ENCODE measurements around the gene CPSF3.

DNA sequence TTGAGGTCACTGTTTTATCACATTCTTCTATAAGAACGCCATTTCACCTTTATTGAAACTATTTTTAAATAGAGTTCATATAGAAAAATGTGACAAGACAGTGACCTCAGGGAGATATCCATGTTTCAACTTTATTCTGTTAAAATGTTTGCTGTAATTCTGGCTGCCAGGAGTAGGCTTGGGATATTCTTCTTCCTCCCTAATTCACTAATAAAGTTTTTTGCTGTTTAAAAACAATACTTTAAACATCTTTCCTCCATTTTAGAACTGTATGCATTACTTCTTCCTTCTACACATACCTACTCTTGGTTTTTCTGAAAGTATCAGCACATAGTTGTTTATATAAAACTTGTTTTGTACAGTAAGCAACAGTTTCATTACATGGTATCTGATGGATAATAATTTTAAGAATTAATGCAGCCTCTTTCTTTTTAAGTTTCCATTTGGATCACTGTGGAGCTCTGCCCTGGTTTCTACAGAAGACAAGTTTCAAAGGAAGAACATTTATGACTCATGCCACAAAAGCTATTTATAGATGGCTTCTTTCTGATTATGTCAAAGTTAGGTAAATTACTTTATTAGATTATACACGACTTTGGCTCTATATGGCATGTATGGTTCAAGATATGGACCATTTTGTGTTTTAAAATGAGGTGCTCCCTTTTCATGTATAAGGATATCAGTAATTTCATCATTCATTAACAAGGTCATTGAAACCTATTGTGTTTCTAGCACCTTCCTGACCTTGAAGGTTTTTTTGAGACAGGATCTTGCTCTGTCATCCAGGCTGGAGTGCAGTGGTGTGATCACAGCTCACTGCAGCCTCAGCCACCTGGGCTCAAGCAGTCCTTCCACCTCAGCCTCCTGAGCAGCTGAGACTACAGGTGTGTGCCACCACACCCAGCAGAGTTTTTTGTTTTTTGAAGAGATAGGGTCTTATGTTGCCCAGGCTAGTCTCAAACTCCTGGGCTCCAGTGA is 7.2 kb downstream of the CPSF3 start:
- TF ChIP-seq, protein P1, sequence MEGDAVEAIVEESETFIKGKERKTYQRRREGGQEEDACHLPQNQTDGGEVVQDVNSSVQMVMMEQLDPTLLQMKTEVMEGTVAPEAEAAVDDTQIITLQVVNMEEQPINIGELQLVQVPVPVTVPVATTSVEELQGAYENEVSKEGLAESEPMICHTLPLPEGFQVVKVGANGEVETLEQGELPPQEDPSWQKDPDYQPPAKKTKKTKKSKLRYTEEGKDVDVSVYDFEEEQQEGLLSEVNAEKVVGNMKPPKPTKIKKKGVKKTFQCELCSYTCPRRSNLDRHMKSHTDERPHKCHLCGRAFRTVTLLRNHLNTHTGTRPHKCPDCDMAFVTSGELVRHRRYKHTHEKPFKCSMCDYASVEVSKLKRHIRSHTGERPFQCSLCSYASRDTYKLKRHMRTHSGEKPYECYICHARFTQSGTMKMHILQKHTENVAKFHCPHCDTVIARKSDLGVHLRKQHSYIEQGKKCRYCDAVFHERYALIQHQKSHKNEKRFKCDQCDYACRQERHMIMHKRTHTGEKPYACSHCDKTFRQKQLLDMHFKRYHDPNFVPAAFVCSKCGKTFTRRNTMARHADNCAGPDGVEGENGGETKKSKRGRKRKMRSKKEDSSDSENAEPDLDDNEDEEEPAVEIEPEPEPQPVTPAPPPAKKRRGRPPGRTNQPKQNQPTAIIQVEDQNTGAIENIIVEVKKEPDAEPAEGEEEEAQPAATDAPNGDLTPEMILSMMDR (IDR thresholded peaks at IDR 0.05; ENCODE audit: borderline replicate concordance, extremely low read depth, low read length, poor library complexity, severe bottlenecking): no peak
- no peak for TF ChIP-seq EZH2 (IDR thresholded peaks at IDR 0.05; ENCODE audit: borderline replicate concordance, low read depth, low read length, severe bottlenecking)
